Breast epithelium (tissue), 4 donors: ENCODE results near the gene LUC7L3. TPM values are rescaled to one million over a fixed set of nuclear protein-coding genes. Genes with fewer than 3 reads are reported as not detected.

Experiments
- DNase-seq, 2 donors: peaks; one replicate each; pipeline ENCODE4 v3.0.0-alpha.2; 2019; ENCODE audit warnings: low spot score in 2 of 2
- H3K27ac ChIP-seq, 2 donors: fragments of 200-600 bp; sonication (generic) in 1 of 2; one replicate each; pipeline ENCODE4 v1.5.1; 2016 to 2019; ENCODE audit warnings: mild to moderate bottlenecking in 1 of 2
- H3K27me3 ChIP-seq, 2 donors: fragments of 200-600 bp; sonication (generic) in 1 of 2; one replicate each; pipeline versions ENCODE4 v1.5.1 to v1.6.0; 2017 to 2019; ENCODE audit warnings: control low read depth in 1 of 2, mild to moderate bottlenecking in 1 of 2
- H3K36me3 ChIP-seq: fragments of 200-600 bp; one replicate; pipeline ENCODE4 v1.5.1; 2019
- H3K4me1 ChIP-seq, 2 donors: fragments of 200-600 bp; sonication (generic); one replicate each; pipeline ENCODE4 v1.5.1; 2016 to 2019; ENCODE audit warnings: control low read depth in 1 of 2
- H3K4me3 ChIP-seq, 3 donors: fragments of 200-600 bp; sonication (generic); 1 replicate in 2 of 3; 2 replicates in 1 of 3; pipeline ENCODE4 v1.5.1; 2016 to 2019; ENCODE audit warnings: mild to moderate bottlenecking in 3 of 3, moderate library complexity in 2 of 3
- H3K9me3 ChIP-seq, 2 donors: fragments of 200-600 bp; sonication (generic) in 1 of 2; one replicate each; pipeline ENCODE4 v1.5.1; 2016 to 2019; ENCODE audit warnings: control low read depth in 1 of 2
- POLR2A ChIP-seq: fragments of 450-650 bp; IDR thresholded peaks from one replicate; pipeline ENCODE4 v1.6.1; 2016; ENCODE audit warnings: antibody characterized with exemption, mild to moderate bottlenecking, moderate library complexity
- POLR2AphosphoS5 ChIP-seq, 3 donors: sonication (generic); formaldehyde crosslinking; IDR thresholded peaks; one replicate each; pipeline ENCODE4 v1.6.1; 2017; ENCODE audit warnings: antibody characterized with exemption in 3 of 3
- intact Hi-C: fragments of 100-400 bp; cut with DNase I; formaldehyde crosslinking; loops from one replicate; pipeline ENCODE4 v1.15.1; 2023; ENCODE audit warnings: low total_unique reads
- total RNA-seq, 3 donors: library from RNA; depleted of rRNA; stranded (reverse); fragments of >200 nt; gene quantifications; one replicate each; pipeline ENCODE4 v1.1.0, GENCODE V29; 2016
- TF ChIP-seq, protein P1 (sequence below), 3 donors: fragments of 450-650 bp; IDR thresholded peaks; one replicate each; pipeline ENCODE4 v1.5.1; 2016 to 2017; ENCODE audit warnings: antibody characterized with exemption in 3 of 3, mild to moderate bottlenecking in 3 of 3, moderate library complexity in 3 of 3

LUC7L3 gene
- total RNA-seq, 3 donors from 2014 or later = 70.7 to 161 (median 104) TPM

GRCh38 chr17:50710650-50711049 lies 8.8 kb upstream of the LUC7L3 start:
- peaks cover 4 to 17% of the 10 kb centered on the region in 2 donors for H3K4me1 ChIP-seq
- no peaks in the 10 kb centered on the region for H3K9me3 ChIP-seq
- no peak overlapping the region for H3K4me3 ChIP-seq
- intact Hi-C loops = no loop called here
- TF ChIP-seq, protein P1, sequence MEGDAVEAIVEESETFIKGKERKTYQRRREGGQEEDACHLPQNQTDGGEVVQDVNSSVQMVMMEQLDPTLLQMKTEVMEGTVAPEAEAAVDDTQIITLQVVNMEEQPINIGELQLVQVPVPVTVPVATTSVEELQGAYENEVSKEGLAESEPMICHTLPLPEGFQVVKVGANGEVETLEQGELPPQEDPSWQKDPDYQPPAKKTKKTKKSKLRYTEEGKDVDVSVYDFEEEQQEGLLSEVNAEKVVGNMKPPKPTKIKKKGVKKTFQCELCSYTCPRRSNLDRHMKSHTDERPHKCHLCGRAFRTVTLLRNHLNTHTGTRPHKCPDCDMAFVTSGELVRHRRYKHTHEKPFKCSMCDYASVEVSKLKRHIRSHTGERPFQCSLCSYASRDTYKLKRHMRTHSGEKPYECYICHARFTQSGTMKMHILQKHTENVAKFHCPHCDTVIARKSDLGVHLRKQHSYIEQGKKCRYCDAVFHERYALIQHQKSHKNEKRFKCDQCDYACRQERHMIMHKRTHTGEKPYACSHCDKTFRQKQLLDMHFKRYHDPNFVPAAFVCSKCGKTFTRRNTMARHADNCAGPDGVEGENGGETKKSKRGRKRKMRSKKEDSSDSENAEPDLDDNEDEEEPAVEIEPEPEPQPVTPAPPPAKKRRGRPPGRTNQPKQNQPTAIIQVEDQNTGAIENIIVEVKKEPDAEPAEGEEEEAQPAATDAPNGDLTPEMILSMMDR (IDR thresholded peaks at IDR 0.05) = no peak
- TF ChIP-seq POLR2A (no peak), POLR2AphosphoS5 (IDR thresholded peaks at IDR 0.05) (no peak)
- no peaks in the 10 kb centered on the region for H3K36me3 ChIP-seq
- no peak for DNase-seq
- H3K27ac ChIP-seq = peak overlapping the region in 1 of 2 donors; percentile 41
- H3K27me3 ChIP-seq = no peaks in the 10 kb centered on the region

DNA sequence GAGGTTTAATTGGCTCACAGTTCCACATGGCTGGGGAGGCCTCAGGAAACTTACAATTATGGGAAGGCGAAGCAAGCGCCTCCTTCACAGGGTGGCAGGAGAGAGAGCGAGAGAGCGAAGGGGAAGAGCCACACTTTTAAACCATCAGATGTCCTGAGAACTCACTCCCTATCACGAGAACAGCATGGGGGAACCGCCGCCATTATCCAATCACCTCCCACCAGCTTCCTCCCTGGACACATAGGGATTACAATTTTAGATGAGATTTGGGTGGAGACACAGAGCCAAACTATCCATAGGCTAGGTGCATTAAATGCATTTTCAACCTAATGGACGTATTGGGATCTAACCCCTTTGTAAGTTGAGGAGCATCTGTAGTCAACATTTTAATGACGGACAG lies 6.8 kb upstream of the LUC7L3 start:
- Histone ChIP-seq H3K9me3 (no peaks in the 10 kb centered on the region), H3K4me1 (peaks cover 4 to 11% of the 10 kb centered on the region in 2 donors), H3K27me3 (no peaks in the 10 kb centered on the region), H3K27ac (no peak overlapping the region), H3K36me3 (no peaks in the 10 kb centered on the region), H3K4me3 (no peak overlapping the region)
- intact Hi-C loops = no loop called here
- DNase-seq = no peak
- TF ChIP-seq, protein P1 (IDR thresholded peaks at IDR 0.05) = no peak
- TF ChIP-seq POLR2A (no peak), POLR2AphosphoS5 (IDR thresholded peaks at IDR 0.05) (no peak)

DNA sequence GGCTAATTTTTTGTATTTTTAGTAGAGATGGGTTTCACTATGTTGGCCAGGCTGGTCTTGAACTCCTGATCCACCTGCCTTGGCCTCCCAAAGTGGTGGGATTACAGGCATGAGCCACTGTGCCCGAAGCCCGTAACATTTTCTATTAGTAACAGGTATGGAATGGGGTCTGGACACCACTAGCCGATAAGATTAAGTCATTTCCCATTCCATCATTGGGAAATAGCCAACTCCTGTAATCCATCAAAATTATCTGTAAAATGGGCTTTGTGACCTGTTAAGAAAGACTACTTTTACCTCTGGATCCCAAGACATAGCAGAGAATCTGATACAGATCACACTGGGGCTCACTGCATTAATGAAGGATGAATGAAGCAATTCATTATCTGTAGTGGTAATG lies 3.9 kb upstream of the LUC7L3 start:
- no peaks in the 10 kb centered on the region for H3K27me3 ChIP-seq
- intact Hi-C loops = no loop called here

DNA sequence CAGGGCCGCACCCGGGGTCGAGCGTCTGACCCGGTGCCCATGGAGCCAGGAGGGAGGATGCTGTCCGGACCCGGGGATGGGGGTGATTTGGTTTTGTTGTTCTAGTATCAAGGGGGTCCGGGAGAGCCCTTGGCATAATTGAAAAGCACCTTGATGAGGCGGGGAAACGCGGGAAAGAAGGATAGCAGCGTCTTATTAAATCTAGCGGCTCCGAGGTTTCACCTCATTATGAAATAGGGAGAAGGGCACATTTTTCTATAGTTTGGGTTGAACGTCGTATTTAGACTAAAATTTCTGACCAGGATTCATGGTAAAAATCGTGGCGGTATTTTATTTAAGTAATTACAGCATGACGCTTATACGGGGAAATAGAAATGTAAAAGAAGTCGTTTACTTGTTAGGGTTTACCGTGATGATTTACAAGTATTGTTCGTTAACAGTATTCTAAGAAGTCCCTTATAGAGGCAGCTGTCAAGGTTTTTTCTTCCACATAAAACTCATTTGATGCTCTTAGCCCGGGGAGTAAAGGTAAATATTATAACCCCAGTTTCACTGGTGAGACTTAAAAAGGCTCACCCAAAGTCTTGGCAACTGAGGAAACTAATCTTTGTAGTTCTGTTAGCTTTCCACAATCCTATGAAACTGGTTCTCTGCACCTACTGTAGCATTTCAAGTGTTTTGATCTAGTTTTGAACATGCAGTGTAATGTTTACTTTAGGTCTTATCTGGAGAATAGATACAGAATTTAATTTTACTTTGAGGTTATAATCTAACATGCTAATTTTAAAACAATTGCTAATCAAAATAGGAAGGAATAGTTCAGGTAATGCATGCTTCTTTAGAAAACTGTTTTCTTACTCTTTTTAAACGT lies 756 bp downstream of the LUC7L3 start:
- Histone ChIP-seq H3K27ac (peak overlapping the region; percentile 96 to 97), H3K9me3 (no peaks in the 10 kb centered on the region), H3K36me3 (no peaks in the 10 kb centered on the region), H3K4me1 (peaks cover 0 to 27% of the 10 kb centered on the region in 2 donors), H3K27me3 (no peaks in the 10 kb centered on the region), H3K4me3 (peak overlapping the region; percentile 77 to 89 (median 84))
- TF ChIP-seq, protein P1 (IDR thresholded peaks at IDR 0.05) = no peak
- no peak for TF ChIP-seq POLR2AphosphoS5 (IDR thresholded peaks at IDR 0.05)
- no peak for TF ChIP-seq POLR2A
- intact Hi-C loops = loop anchor here (1.0 kb wide), 1 partner anchor 7 kb away; no protein-coding TSS in a partner anchor
- no peak for DNase-seq

More for the DNA sequence above, 3.9 kb upstream of the LUC7L3 start:
- Histone ChIP-seq H3K9me3 (no peaks in the 10 kb centered on the region), H3K4me3 (no peak overlapping the region), H3K27ac (no peak overlapping the region), H3K4me1 (no peaks in the 10 kb centered on the region), H3K36me3 (no peaks in the 10 kb centered on the region)
- DNase-seq = no peak
- TF ChIP-seq POLR2A (no peak), POLR2AphosphoS5 (IDR thresholded peaks at IDR 0.05) (no peak)
- TF ChIP-seq, protein P1 (IDR thresholded peaks at IDR 0.05) = no peak
